NCI-H1694 treated with DMSO at 0.1 percent for 48 hours (cell line): ENCODE measurements around the gene CLIP3.
A peak's percentile ranks its signal among the peaks of the same experiment; 100 is the strongest.

Source experiments
- DNase-seq: peaks from one replicate; lab custom pipeline; 2025; lab: John Stamatoyannopoulos, UW

CLIP3 gene

GRCh38 chr19:35978832-35979365 lies 53.8 kb downstream of the CLIP3 start:
- no peak for DNase-seq

GRCh38 chr19:35978271-35978670 lies 54.4 kb downstream of the CLIP3 start:
- DNase-seq, result no peak

- DNase-seq, result peak; percentile 96
Measured at GRCh38 chr19:35977446-35978222, 55.0 kb downstream of the CLIP3 start.

GRCh38 chr19:35975608-35976214 lies 57.0 kb downstream of the CLIP3 start:
- no peak for DNase-seq

GRCh38 chr19:35973487-35973886 lies 59.2 kb downstream of the CLIP3 start:
- DNase-seq, result peak; percentile 14

GRCh38 chr19:35966771-35967170 lies 65.9 kb downstream of the CLIP3 start:
- no peak for DNase-seq
